ENCODE measurements around the gene CCNB2.
"Not testable (repeated sequence)": the region's sequence is repeated elsewhere in the genome, so short reads cannot be mapped to it uniquely, and the experiment has no call there.

The CCNB2 gene

GRCh38 chr15:59133929-59134427, 29.0 kb downstream of the CCNB2 start:
- DNase-seq (ENCODE audit: low read depth) = no peak

DNA sequence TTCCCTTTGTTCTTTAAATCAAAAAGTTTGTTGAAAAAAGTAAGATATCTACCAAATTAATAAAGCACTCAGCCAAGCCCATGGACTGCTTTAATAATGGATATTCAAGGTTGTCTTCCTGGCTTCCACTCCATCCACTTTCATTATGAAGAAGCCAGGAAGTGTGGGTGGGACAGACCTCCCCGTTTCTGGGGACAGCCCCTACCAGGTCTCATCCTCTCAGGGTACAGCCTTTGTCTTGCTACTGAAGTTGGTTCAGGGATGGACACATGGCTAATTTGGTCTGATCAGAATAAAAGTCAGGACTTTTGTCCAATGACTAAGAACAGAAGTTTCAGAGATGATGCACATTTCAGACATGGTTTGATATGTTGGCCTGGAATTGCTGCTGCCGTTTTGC, 32.6 kb downstream of the CCNB2 start:
- no peak for DNase-seq (ENCODE audit: low read depth)

- DNase-seq (ENCODE audit: low read depth) = no peak
These were observed 33.3 kb downstream of the CCNB2 start for GRCh38 chr15:59138243-59138642.

- no peak for DNase-seq (ENCODE audit: low read depth)
These were observed 35.7 kb downstream of the CCNB2 start for GRCh38 chr15:59140422-59141226.

GRCh38 chr15:59143281-59143680, 38.3 kb downstream of the CCNB2 start:
- DNase-seq (ENCODE audit: low read depth) = no peak

DNA sequence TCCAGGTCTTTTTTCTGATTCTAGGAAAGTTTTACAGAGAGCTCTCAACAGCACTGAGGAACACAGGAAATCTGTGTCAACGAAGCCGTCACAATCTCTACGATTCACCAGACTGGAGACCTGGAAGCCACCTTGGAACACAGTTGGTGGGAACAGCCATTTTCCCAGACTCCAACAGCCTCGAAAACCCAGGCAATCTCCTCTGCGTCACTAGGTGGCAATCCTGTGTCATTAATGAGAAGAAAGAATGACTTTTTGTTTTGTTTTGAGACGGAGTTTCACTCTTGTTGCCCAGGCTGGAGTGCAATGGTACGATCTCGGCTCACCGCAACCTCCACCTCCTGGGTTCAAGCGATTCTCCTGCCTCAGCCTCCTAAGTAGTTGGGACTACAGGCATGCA, 39.6 kb downstream of the CCNB2 start:
- not testable (repeated sequence) for DNase-seq (ENCODE audit: low read depth)

DNA sequence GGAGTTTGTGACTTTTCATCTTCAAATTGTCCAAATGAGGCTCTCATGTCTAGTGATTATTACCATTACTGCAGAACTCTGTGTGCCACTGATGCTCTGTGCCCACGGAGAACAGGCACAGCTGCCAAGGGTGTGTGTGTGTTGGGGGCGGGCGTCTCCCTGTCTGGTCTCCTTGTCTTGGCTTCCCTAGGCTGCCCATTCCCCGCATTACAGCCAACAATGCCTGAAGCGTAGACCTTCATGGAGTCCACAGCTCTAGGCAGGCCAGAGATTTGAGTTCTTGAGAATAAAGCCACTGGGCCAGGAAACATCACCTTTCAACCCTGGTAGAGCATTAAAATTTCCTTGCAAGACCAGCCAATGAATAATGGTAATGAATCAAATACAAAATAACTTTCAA, 42.7 kb downstream of the CCNB2 start:
- DNase-seq (ENCODE audit: low read depth) = no peak

DNA sequence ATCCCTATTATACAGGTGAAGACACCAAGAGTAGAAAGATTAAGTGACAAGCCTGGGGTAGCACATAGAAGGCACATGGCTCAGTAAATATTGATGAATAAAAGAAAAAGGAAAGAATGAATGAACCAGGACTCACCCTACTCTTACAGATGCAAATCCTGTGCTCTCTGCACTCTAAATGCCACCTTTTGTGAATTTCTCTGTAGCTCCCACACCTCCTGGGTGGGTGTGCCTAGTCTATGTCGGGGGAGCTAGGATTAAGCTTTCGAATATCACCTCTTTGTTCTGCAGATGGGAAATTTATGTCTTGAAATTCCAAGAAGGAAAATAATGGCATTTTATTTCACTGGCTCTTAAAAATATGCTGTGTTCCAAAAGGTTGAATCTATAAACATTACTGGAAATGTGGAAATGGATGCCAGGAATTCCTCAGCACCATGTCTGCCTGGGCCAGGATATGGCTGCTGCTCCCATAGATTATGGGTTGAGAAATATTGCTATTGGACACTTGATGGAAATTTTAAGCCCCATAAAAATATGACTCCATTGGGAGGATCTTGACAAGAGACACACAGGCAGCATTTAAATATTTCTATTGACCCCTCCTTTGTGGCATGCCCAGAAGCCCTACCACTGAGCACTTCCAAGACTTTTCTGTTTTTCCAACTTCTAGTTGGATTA, 43.3 kb downstream of the CCNB2 start:
- DNase-seq (ENCODE audit: low read depth) = peak; percentile 46

DNA sequence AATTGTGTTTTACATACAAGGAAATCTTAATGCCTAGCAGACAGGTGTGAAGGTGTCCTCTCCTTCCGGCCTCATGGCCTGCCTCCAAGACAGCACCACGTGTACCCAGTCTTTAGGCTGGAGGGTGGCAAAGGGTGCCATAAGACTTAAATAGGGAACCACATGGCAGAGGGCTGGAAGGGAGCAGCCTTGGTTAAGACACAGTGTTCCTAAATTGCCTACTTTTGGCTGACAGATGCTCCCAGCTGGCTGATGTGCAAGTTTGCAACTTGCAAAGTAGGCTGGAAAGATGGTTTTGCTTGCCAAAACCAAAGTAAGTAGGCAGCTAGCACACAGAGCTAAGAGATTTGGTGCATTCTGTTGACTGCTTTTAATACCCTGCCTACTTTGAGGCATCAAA, 45.2 kb downstream of the CCNB2 start:
- DNase-seq (ENCODE audit: low read depth) = no peak

GRCh38 chr15:59152694-59153450, 47.9 kb downstream of the CCNB2 start:
- no peak for DNase-seq (ENCODE audit: low read depth)

DNA sequence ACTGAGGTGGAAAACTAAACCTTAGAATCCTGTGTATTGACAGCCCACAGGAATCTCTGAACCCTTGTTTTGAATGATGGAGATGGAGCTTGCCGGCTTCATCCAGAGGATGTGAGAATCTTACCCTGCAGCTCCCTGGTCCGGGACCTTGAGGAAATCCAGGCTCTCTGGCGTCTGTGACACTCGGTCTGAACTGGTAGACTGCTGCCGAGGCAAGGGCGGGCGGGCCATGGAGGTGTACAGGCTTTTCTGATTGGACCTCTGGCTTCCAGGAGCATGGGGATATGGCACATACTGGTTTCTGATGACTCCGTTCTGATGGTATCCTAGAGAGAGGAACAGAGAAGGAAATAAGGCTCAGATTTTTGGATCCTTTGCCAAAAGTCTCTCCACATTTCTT, 48.5 kb downstream of the CCNB2 start:
- DNase-seq (ENCODE audit: low read depth) = no peak

- DNase-seq (ENCODE audit: low read depth) = no peak
These were observed 49.3 kb downstream of the CCNB2 start for GRCh38 chr15:59154243-59154642.

DNA sequence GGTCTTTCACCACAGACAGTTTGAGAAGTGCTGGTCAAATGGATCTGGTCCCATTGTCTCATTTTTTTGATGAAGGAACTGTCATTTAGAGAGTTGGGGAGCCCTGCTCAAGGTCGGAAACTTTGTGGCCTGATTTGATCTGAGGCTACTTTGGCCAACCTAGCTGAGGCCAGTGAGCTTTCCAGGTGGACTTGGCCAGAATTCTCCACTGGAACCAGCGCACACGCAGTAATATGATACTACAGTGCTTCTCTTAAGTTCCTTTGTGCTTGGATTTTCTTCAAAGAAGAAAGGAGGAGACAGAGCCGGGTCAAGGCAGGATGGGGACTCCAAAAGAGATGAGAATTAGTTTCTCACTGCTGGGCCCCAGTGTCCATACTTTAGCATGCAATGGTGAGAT, 50.5 kb downstream of the CCNB2 start:
- DNase-seq (ENCODE audit: low read depth) = no peak

DNA sequence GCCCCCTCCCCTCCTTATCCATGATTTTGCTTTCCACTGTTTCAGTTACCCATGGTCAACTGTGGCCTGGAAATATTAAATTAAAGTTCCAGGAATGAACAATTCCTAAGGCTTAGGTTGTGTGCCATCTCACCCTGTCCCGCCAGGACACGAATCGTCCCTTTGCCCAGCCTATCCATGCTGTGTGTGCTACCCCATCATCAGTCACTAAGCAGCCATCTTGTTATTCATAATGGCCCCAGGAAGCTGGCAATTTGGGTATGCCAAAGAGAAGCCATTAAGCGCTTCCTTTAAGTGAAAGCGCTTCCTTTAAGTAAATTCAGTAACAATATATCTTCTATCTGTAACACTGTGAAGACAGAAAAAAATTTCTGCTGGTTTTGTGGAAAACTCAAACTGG, 52.5 kb downstream of the CCNB2 start:
- DNase-seq (ENCODE audit: low read depth) = no peak

- DNase-seq (ENCODE audit: low read depth) = no peak
These were observed 53.1 kb downstream of the CCNB2 start for GRCh38 chr15:59157840-59158700.

DNA sequence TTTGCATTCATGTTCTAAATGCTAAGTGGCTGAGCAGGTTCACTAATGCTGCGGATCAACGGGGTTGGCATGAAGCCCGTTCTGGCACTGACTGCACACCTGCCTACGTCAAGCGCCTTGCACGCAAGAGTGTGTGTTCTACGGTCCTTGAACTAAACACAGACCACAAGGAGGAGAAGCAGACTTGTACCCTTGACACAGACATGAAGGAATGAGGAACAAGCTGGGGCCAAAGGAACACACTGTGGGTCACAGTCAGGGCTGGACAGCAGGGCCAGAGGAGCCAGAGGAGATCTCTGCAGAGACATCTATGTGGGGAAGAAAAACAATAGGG, 53.7 kb downstream of the CCNB2 start:
- DNase-seq (ENCODE audit: low read depth) = no peak

- no peak for DNase-seq (ENCODE audit: low read depth)
These were observed 54.3 kb downstream of the CCNB2 start for GRCh38 chr15:59159210-59159609.

GRCh38 chr15:59160880-59161593, 56.1 kb downstream of the CCNB2 start:
- no peak for DNase-seq (ENCODE audit: low read depth)

DNA sequence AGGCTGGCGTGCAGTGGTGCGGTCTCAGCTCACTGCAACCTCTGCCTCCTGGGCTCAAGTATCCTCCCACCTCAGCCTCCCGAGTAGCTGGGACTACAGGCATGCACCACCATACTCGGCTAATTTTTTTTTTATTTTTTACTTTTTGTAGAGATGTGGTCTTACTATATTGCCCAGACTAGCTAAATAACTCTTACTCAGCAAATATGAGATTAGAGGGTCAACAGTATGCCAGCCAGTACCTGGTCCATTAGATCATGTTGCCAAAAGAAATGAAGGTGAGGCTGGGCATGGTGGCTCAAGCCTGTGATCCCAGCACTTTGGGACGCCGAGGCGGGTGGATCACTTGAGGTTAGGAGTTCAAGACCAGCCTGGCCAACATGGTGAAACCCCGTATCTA, 57.1 kb downstream of the CCNB2 start:
- DNase-seq (ENCODE audit: low read depth) = not testable (repeated sequence)

DNA sequence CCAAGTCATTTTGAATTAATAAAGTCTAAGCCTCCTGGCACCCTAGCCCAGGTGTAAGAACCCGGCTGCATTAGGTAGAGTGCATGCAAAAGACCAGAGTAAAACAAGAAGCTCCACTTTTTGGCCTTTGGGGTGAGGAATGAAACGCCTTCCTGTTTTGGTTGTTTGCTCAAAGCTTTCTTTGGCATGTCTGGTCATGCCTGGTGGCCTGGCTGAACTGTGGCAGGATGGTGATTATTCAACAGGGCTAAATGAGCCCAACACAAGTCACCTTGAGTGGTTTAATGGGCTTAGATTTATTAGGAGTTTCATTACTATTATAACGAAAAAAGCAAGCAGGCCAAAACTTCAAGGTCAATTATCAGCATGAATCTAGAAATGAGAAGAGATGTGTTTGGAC, 60.8 kb downstream of the CCNB2 start:
- DNase-seq (ENCODE audit: low read depth) = no peak

DNA sequence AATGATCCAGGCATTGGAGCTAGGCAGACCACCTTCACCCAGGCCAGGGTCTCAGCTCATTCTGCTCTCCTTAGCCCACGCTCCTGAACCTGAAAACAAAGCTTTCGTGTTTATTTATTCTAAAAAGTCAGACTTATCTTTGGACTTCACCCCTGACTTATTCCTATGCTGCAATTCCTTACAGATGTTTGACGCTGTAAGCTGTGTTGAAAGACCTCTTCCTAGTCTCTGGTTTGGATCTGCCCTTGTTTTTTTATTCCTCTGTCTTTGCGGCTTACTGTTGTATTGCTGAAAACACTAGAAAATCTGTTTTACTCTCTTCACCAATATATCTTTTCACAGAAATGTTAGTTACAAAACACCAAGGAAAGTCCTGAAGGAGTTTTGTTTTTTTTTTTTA, 61.2 kb downstream of the CCNB2 start:
- DNase-seq (ENCODE audit: low read depth) = no peak

Measured in GM04503 (cell line).